Pancreas (tissue), 10 donors: ENCODE data around the gene WWOX. TPM values are rescaled to one million over a fixed set of nuclear protein-coding genes. Genes with fewer than 3 reads are reported as not detected.

Experiments
- ATAC-seq, 4 donors: fragments of 200-7000 bp; cut with Tn5 transposase; one replicate each; pipeline versions ENCODE4 v1.8.0 to v1.9.1; 2020; ENCODE audit warnings: mild to moderate bottlenecking in 4 of 4, moderate library complexity in 4 of 4
- DNase-seq, 6 donors: peaks; one replicate each; pipeline ENCODE4 v3.0.0-alpha.2; 2020
- FAIRE-seq: peaks from 2 replicates; lab custom pipeline; 2012; peaks lifted over from hg19 to GRCh38; lab: Jason Lieb, UNC
- H3K27ac ChIP-seq, 4 donors: fragments of 200-600 bp; sonication (generic); 1 replicate in 3 of 4; 2 replicates in 1 of 4; pipeline versions ENCODE4 v1.5.0 to v1.8.0; 2020
- H3K27me3 ChIP-seq, 4 donors: fragments of 200-600 bp; one replicate each; pipeline ENCODE4 v1.8.0; 2021
- H3K36me3 ChIP-seq, 3 donors: fragments of 200-600 bp; sonication (generic) in 1 of 3; one replicate each; pipeline versions ENCODE4 v1.5.0 to v1.8.0; 2020 to 2021
- H3K4me1 ChIP-seq, 3 donors: fragments of 200-600 bp; one replicate each; pipeline ENCODE4 v1.8.0; 2021
- H3K4me3 ChIP-seq, 4 donors: fragments of 200-600 bp; sonication (generic) in 2 of 4; one replicate each; pipeline versions ENCODE4 v1.5.0 to v1.8.0; 2020 to 2021
- H3K9me3 ChIP-seq, 4 donors: fragments of 200-600 bp; one replicate each; pipeline ENCODE4 v1.8.0; 2021
- CTCF ChIP-seq, 4 donors: fragments of 200-600 bp; sonication (generic) in 3 of 4; IDR thresholded peaks; one replicate each; pipeline versions ENCODE4 v1.5.0 to v1.8.0; 2021; ENCODE audit warnings: antibody characterized with exemption in 4 of 4
- WGBS, 2 donors: extraction: QIAGEN DNeasy Blood & Tissue Kit; methylation state at CpG; one replicate each; pipeline ENCODE4 v1.1.7; 2013; 5-methylcytosine and 5-hydroxymethylcytosine counted together
- intact Hi-C, 3 donors: fragments of 100-400 bp; cut with DNase I; formaldehyde crosslinking; loops; one replicate each; pipeline versions ENCODE4 v1.11.1 to v1.14.2; 2022
- polyA plus RNA-seq, 2 donors: library from polyadenylated mRNA; stranded (reverse); fragments of 200-250 nt; gene quantifications; one replicate each; pipeline ENCODE4 v1.2.3, GENCODE V29; 2013
- total RNA-seq, 6 donors: library from RNA; stranded (reverse); fragmentation: NEBNext Ultra II Directional in 4 of 6; extraction: Animal tissue kit (Norgen Biotek cat#: 25700) in 4 of 6; gene quantifications; one replicate each; pipeline versions ENCODE4 v1.2.1 to v1.2.4, GENCODE V29; 2021 to 2023
- donor health status: healthy with polysubstance abuse.
- donor health status: DM: no; HTN: no; CAD: no; lungs with moderate emphysema.
- donor health status: DM: no; HTN: no; CAD: no.
- donor health status: control.
- donor health status: control.
- donor health status: Bipolar disorder and iron deficiency.
- donor health status: DM: yes; HTN: yes; CAD: no.
- donor health status: DM: no; HTN: no; CAD: no.
- donor health status: DM: no; HTN: no; CAD: no.
- donor health status: DM: yes; HTN: yes; CAD: no.

WWOX gene
- total and polyA plus RNA-seq, 8 donors: 6.8 to 14.4 (median 10.8) TPM

- no peak overlapping the region for H3K4me3 ChIP-seq
- no peaks in the 10 kb centered on the region for H3K27me3 ChIP-seq
- FAIRE-seq (no peak), DNase-seq (no peak), ATAC-seq (no peak)
- no peak for TF ChIP-seq CTCF (IDR thresholded peaks at IDR 0.05)
- intact Hi-C loops: no loop called here
- no peak overlapping the region for H3K27ac ChIP-seq
- 74 to 79% methylated on average over 9 of the region's 9 CpGs for WGBS, 2 donors
- no peaks in the 10 kb centered on the region for H3K9me3 ChIP-seq
- no peaks in the 10 kb centered on the region for H3K36me3 ChIP-seq
- no peaks in the 10 kb centered on the region for H3K4me1 ChIP-seq
Measured at GRCh38 chr16:78538292-78538691, 438.8 kb downstream of the WWOX start.

GRCh38 chr16:78538919-78539318 is 439.5 kb downstream of the WWOX start:
- Histone ChIP-seq H3K27me3 (no peaks in the 10 kb centered on the region), H3K27ac (no peak overlapping the region), H3K9me3 (no peaks in the 10 kb centered on the region), H3K4me3 (no peak overlapping the region), H3K36me3 (no peaks in the 10 kb centered on the region), H3K4me1 (no peaks in the 10 kb centered on the region)
- FAIRE-seq (no peak), ATAC-seq (no peak), DNase-seq (no peak)
- WGBS, 2 donors: 94 to 99% methylated on average over 3 of the region's 3 CpGs
- intact Hi-C loops: no loop called here
- TF ChIP-seq CTCF (IDR thresholded peaks at IDR 0.05): no peak

GRCh38 chr16:78542419-78542818 is 443.0 kb downstream of the WWOX start:
- H3K27ac ChIP-seq: no peak overlapping the region
- no peak for TF ChIP-seq CTCF (IDR thresholded peaks at IDR 0.05)
- H3K36me3 ChIP-seq: no peaks in the 10 kb centered on the region
- 89 to 95% methylated on average over 7 of the region's 7 CpGs for WGBS, 2 donors
- no peak for ATAC-seq
- H3K4me1 ChIP-seq: no peaks in the 10 kb centered on the region
- H3K9me3 ChIP-seq: no peaks in the 10 kb centered on the region
- DNase-seq: no peak
- intact Hi-C loops: no loop called here
- no peaks in the 10 kb centered on the region for H3K27me3 ChIP-seq
- no peak overlapping the region for H3K4me3 ChIP-seq
- no peak for FAIRE-seq

- FAIRE-seq (no peak), DNase-seq (no peak), ATAC-seq (no peak)
- intact Hi-C loops: no loop called here
- Histone ChIP-seq H3K27ac (no peak overlapping the region), H3K9me3 (no peaks in the 10 kb centered on the region), H3K4me3 (no peak overlapping the region), H3K4me1 (no peaks in the 10 kb centered on the region), H3K27me3 (no peaks in the 10 kb centered on the region), H3K36me3 (no peaks in the 10 kb centered on the region)
- 84 to 85% methylated on average over 7 of the region's 7 CpGs for WGBS, 2 donors
- TF ChIP-seq CTCF (IDR thresholded peaks at IDR 0.05): no peak
Measured at GRCh38 chr16:78543023-78543422, 443.6 kb downstream of the WWOX start.

- no peak overlapping the region for H3K27ac ChIP-seq
- no peak overlapping the region for H3K4me3 ChIP-seq
- no peak for TF ChIP-seq CTCF (IDR thresholded peaks at IDR 0.05)
- FAIRE-seq: no peak
- DNase-seq: no peak
- H3K4me1 ChIP-seq: no peaks in the 10 kb centered on the region
- H3K27me3 ChIP-seq: no peaks in the 10 kb centered on the region
- H3K36me3 ChIP-seq: no peaks in the 10 kb centered on the region
- H3K9me3 ChIP-seq: no peaks in the 10 kb centered on the region
- no peak for ATAC-seq
- intact Hi-C loops: no loop called here
- 91 to 92% methylated on average over 6 of the region's 6 CpGs for WGBS, 2 donors
Measured at GRCh38 chr16:78549366-78549765, 449.9 kb downstream of the WWOX start.
